BLaER1 (cell line): ENCODE data around the gene ZFYVE21.

Experiments
- H3K27ac ChIP-seq: shearing (Covaris generic); formaldehyde crosslinking; 2 replicates; pipeline ENCODE4 v1.8.1; 2022
- H3K27me3 ChIP-seq: shearing (Covaris generic); formaldehyde crosslinking; 2 replicates; pipeline ENCODE4 v1.8.1; 2022
- H3K36me3 ChIP-seq: shearing (Covaris generic); formaldehyde crosslinking; 2 replicates; pipeline ENCODE4 v1.8.1; 2022
- H3K4me1 ChIP-seq: shearing (Covaris generic); formaldehyde crosslinking; 2 replicates; pipeline ENCODE4 v1.8.1; 2022
- H3K4me2 ChIP-seq: shearing (Covaris generic); formaldehyde crosslinking; 2 replicates; pipeline ENCODE4 v1.8.1; 2022
- H3K4me3 ChIP-seq: shearing (Covaris generic); formaldehyde crosslinking; 2 replicates; pipeline ENCODE4 v1.8.1; 2022
- H3K9ac ChIP-seq: shearing (Covaris generic); formaldehyde crosslinking; 2 replicates; pipeline ENCODE4 v1.8.1; 2022
- H3K9me3 ChIP-seq: shearing (Covaris generic); formaldehyde crosslinking; 2 replicates; pipeline ENCODE4 v1.8.1; 2022
- H4K20me1 ChIP-seq: shearing (Covaris generic); formaldehyde crosslinking; 2 replicates; pipeline ENCODE4 v1.8.1; 2022
- Cebpa-rat ChIP-seq: shearing (Covaris generic); IDR thresholded peaks from 2 replicates; pipeline ENCODE4 v1.8.1; 2022

ZFYVE21 gene

GRCh38 chr14:103742499-103743255 is 27.1 kb downstream of the ZFYVE21 start:
- H3K9me3 ChIP-seq = no peaks in the 10 kb centered on the region
- peaks cover 48% of the 10 kb centered on the region for H3K4me1 ChIP-seq
- H4K20me1 ChIP-seq = no peaks in the 10 kb centered on the region
- H3K27ac ChIP-seq = peak overlapping the region; percentile 25; the same call in 1 of the 2 replicates
- no peaks in the 10 kb centered on the region for H3K27me3 ChIP-seq
- H3K36me3 ChIP-seq = peaks cover 15% of the 10 kb centered on the region; the same call in 1 of the 2 replicates
- no peak for TF ChIP-seq Cebpa-rat
- no peak overlapping the region for H3K9ac ChIP-seq
- H3K4me3 ChIP-seq = no peak overlapping the region
- H3K4me2 ChIP-seq = peak overlapping the region; percentile 38

GRCh38 chr14:103743691-103744090 is 28.1 kb downstream of the ZFYVE21 start:
- peak overlapping the region; percentile 64 for H3K4me2 ChIP-seq
- no peaks in the 10 kb centered on the region for H4K20me1 ChIP-seq
- TF ChIP-seq Cebpa-rat = no peak
- peak overlapping the region; percentile 17; the same call in 1 of the 2 replicates for H3K9ac ChIP-seq
- peaks cover 11% of the 10 kb centered on the region; the same call in 1 of the 2 replicates for H3K36me3 ChIP-seq
- H3K4me1 ChIP-seq = peaks cover 55% of the 10 kb centered on the region
- no peaks in the 10 kb centered on the region for H3K27me3 ChIP-seq
- peak overlapping the region; percentile 58 for H3K27ac ChIP-seq
- no peaks in the 10 kb centered on the region for H3K9me3 ChIP-seq
- no peak overlapping the region for H3K4me3 ChIP-seq

GRCh38 chr14:103744621-103745395 is 29.2 kb downstream of the ZFYVE21 start:
- Histone ChIP-seq H3K4me3 (no peak overlapping the region), H3K9ac (no peak overlapping the region), H3K4me2 (peak overlapping the region; percentile 26)

GRCh38 chr14:103745424-103745823 is 29.8 kb downstream of the ZFYVE21 start:
- Histone ChIP-seq H3K4me2 (no peak overlapping the region), H3K9ac (no peak overlapping the region), H3K27me3 (no peaks in the 10 kb centered on the region)

More at GRCh38 chr14:103744621-103745395, 29.2 kb downstream of the ZFYVE21 start:
- Histone ChIP-seq H4K20me1 (no peaks in the 10 kb centered on the region), H3K9me3 (no peaks in the 10 kb centered on the region), H3K27me3 (no peaks in the 10 kb centered on the region), H3K4me1 (peaks cover 58% of the 10 kb centered on the region), H3K27ac (no peak overlapping the region), H3K36me3 (peaks cover under 1% of the 10 kb centered on the region; the same call in 1 of the 2 replicates)
- no peak for TF ChIP-seq Cebpa-rat

GRCh38 chr14:103746701-103747100 is 31.1 kb downstream of the ZFYVE21 start:
- H3K9me3 ChIP-seq = no peaks in the 10 kb centered on the region
- no peak for TF ChIP-seq Cebpa-rat

More at GRCh38 chr14:103745424-103745823, 29.8 kb downstream of the ZFYVE21 start:
- H3K9me3 ChIP-seq = no peaks in the 10 kb centered on the region
- no peak for TF ChIP-seq Cebpa-rat
- H3K36me3 ChIP-seq = no peaks in the 10 kb centered on the region; the same call in 1 of the 2 replicates
- no peak overlapping the region for H3K27ac ChIP-seq
- H3K4me3 ChIP-seq = no peak overlapping the region
- no peaks in the 10 kb centered on the region for H4K20me1 ChIP-seq
- peaks cover 58% of the 10 kb centered on the region for H3K4me1 ChIP-seq

GRCh38 chr14:103748534-103748857 is 32.9 kb downstream of the ZFYVE21 start:
- H3K4me1 ChIP-seq = peaks cover 29% of the 10 kb centered on the region
- H3K4me2 ChIP-seq = peak overlapping the region; percentile 54
- no peaks in the 10 kb centered on the region for H4K20me1 ChIP-seq
- no peaks in the 10 kb centered on the region for H3K27me3 ChIP-seq
- peak overlapping the region; percentile 40; the same call in 1 of the 2 replicates for H3K9ac ChIP-seq
- TF ChIP-seq Cebpa-rat = no peak
- H3K36me3 ChIP-seq = no peaks in the 10 kb centered on the region
- H3K9me3 ChIP-seq = no peaks in the 10 kb centered on the region
- peak overlapping the region; percentile 26; the same call in 1 of the 2 replicates for H3K27ac ChIP-seq
- no peak overlapping the region for H3K4me3 ChIP-seq

More at GRCh38 chr14:103746701-103747100, 31.1 kb downstream of the ZFYVE21 start:
- Histone ChIP-seq H3K4me2 (no peak overlapping the region), H3K4me3 (no peak overlapping the region), H4K20me1 (no peaks in the 10 kb centered on the region), H3K36me3 (no peaks in the 10 kb centered on the region), H3K9ac (no peak overlapping the region), H3K27me3 (no peaks in the 10 kb centered on the region), H3K27ac (no peak overlapping the region), H3K4me1 (peaks cover 47% of the 10 kb centered on the region)

- H3K4me2 ChIP-seq = no peak overlapping the region
- no peak overlapping the region for H3K27ac ChIP-seq
- no peaks in the 10 kb centered on the region for H3K27me3 ChIP-seq
- no peak overlapping the region for H3K4me3 ChIP-seq
- H3K9me3 ChIP-seq = no peaks in the 10 kb centered on the region
- H3K9ac ChIP-seq = no peak overlapping the region
- no peaks in the 10 kb centered on the region for H4K20me1 ChIP-seq
- no peaks in the 10 kb centered on the region for H3K36me3 ChIP-seq
- TF ChIP-seq Cebpa-rat = no peak
- peaks cover 19% of the 10 kb centered on the region for H3K4me1 ChIP-seq
These were observed 33.8 kb downstream of the ZFYVE21 start for GRCh38 chr14:103749452-103749851.

GRCh38 chr14:103749860-103750259 is 34.2 kb downstream of the ZFYVE21 start:
- Histone ChIP-seq H3K4me2 (no peak overlapping the region), H3K4me3 (no peak overlapping the region), H3K9ac (no peak overlapping the region), H4K20me1 (no peaks in the 10 kb centered on the region), H3K27ac (no peak overlapping the region), H3K4me1 (peaks cover 15% of the 10 kb centered on the region), H3K36me3 (no peaks in the 10 kb centered on the region), H3K27me3 (no peaks in the 10 kb centered on the region), H3K9me3 (no peaks in the 10 kb centered on the region)
- TF ChIP-seq Cebpa-rat = no peak

GRCh38 chr14:103753774-103754173 is 38.2 kb downstream of the ZFYVE21 start:
- peaks cover 2% of the 10 kb centered on the region for H3K4me1 ChIP-seq
- no peak overlapping the region for H3K4me2 ChIP-seq
- H3K27ac ChIP-seq = no peak overlapping the region
- H3K36me3 ChIP-seq = no peaks in the 10 kb centered on the region
- H4K20me1 ChIP-seq = no peaks in the 10 kb centered on the region
- no peak overlapping the region for H3K4me3 ChIP-seq
- H3K9me3 ChIP-seq = no peaks in the 10 kb centered on the region
- H3K27me3 ChIP-seq = no peaks in the 10 kb centered on the region
- TF ChIP-seq Cebpa-rat = no peak
- no peak overlapping the region for H3K9ac ChIP-seq

GRCh38 chr14:103755060-103755459 is 39.5 kb downstream of the ZFYVE21 start:
- no peak for TF ChIP-seq Cebpa-rat
- Histone ChIP-seq H3K27me3 (no peaks in the 10 kb centered on the region), H3K9me3 (no peaks in the 10 kb centered on the region), H4K20me1 (no peaks in the 10 kb centered on the region), H3K9ac (no peak overlapping the region), H3K4me1 (no peaks in the 10 kb centered on the region), H3K4me3 (no peak overlapping the region), H3K27ac (no peak overlapping the region), H3K36me3 (no peaks in the 10 kb centered on the region), H3K4me2 (no peak overlapping the region)
